HepG2 (cell line): ENCODE measurements around the gene LEP. TPM values are rescaled to one million over a fixed set of nuclear protein-coding genes. Genes with fewer than 3 reads are reported as not detected.

Experiments used
- ATAC-seq: fragments of 200-7000 bp; cut with Tn5 transposase; 3 replicates; pipeline ENCODE4 v1.9.1; 2020; ENCODE audit warnings: mild to moderate bottlenecking, moderate library complexity
- BruUV-seq: library from RNA; stranded (reverse); fragments of 400-500 nt; replicated peaks from 2 replicates; lab custom pipeline; 2021; lab: Mats Ljungman, UMichigan
- CTCF ChIA-PET: fragments of 300-600 bp; formaldehyde crosslinking; extraction: SDS; loops from one replicate; lab custom pipeline; 2021; ENCODE audit warnings: low total read pairs, inconsistent platforms, low intra/inter-chr PET ratio; lab: Yijun Ruan, JAX
- POLR2A ChIA-PET: fragments of 350-600 bp; sonication (Branson Sonifier 250); formaldehyde crosslinking; loops from one replicate; lab custom pipeline; 2020; ENCODE audit warnings: antibody characterized with exemption, inconsistent platforms; lab: Yijun Ruan, JAX
- DNase-seq: peaks from one replicate; pipeline ENCODE4 v3.0.0-alpha.2; 2015; ENCODE audit warnings: low spot score
- FAIRE-seq: peaks from 3 replicates; lab custom pipeline; 2011; peaks lifted over from hg19 to GRCh38; lab: Jason Lieb, UNC
- H2AFZ ChIP-seq: one replicate; pipeline ENCODE4 v1.6.1; 2011; ENCODE audit warnings: low read length, inconsistent platforms
- H3K27ac ChIP-seq: fragments of 300-600 bp; 3 replicates; pipeline ENCODE4 v1.8.0; 2011; ENCODE audit warnings: mixed run types, mild to moderate bottlenecking, mixed read lengths, low read length, inconsistent platforms; ENCODE audit not compliant: insufficient read depth; ENCODE audit errors: extremely low read length
- H3K27me3 ChIP-seq, 2 experiments: fragments of 200-600 bp in 1 of 2; 2 replicates in 1 of 2; 3 replicates in 1 of 2; pipeline versions ENCODE4 v1.6.0 to v1.8.0; 2011; ENCODE audit warnings: low read length in 2 of 2, mild to moderate bottlenecking in 2 of 2, moderate library complexity in 2 of 2, inconsistent platforms in 1 of 2; ENCODE audit not compliant: insufficient read depth in 2 of 2, control insufficient read depth in 1 of 2
- H3K36me3 ChIP-seq, 2 experiments: fragments of 200-600 bp in 1 of 2; replicated peaks in 1 of 2; 2 replicates in 1 of 2; 3 replicates in 1 of 2; pipeline versions ENCODE4 v1.5.1 to v1.8.0; 2011; ENCODE audit warnings: low read length in 2 of 2, inconsistent platforms in 1 of 2; ENCODE audit not compliant: insufficient read depth in 2 of 2, control insufficient read depth in 1 of 2
- H3K4me1 ChIP-seq: 2 replicates; pipeline ENCODE4 v1.5.1; 2012; ENCODE audit warnings: low read length, inconsistent platforms; ENCODE audit not compliant: insufficient read depth
- H3K4me2 ChIP-seq: 2 replicates; pipeline ENCODE4 v1.6.0; 2011; ENCODE audit warnings: low read depth, low read length, inconsistent platforms
- H3K4me3 ChIP-seq, 3 experiments: fragments of 200-600 bp in 1 of 3; sonication (generic), shearing (Covaris generic) in 1 of 3; replicated peaks in 1 of 3; 2 replicates each; pipeline ENCODE4 v1.5.1; 2011 to 2016; ENCODE audit warnings: low read length in 3 of 3, inconsistent platforms in 2 of 3, low read depth in 2 of 3, mild to moderate bottlenecking in 2 of 3, control low read depth in 1 of 3, mixed read lengths in 1 of 3; ENCODE audit not compliant: insufficient read depth in 1 of 3
- H3K79me2 ChIP-seq: one replicate; pipeline ENCODE4 v1.6.1; 2011; ENCODE audit warnings: low read length, inconsistent platforms; ENCODE audit not compliant: insufficient read depth
- H3K9ac ChIP-seq: 2 replicates; pipeline ENCODE4 v1.6.0; 2011; ENCODE audit warnings: mild to moderate bottlenecking, low read depth, low read length, inconsistent platforms; ENCODE audit not compliant: insufficient read depth
- H3K9me3 ChIP-seq: 2 replicates; pipeline ENCODE4 v1.5.1; 2012; ENCODE audit warnings: mild to moderate bottlenecking, low read length
- H4K20me1 ChIP-seq: 2 replicates; pipeline ENCODE4 v1.6.0; 2011; ENCODE audit warnings: inconsistent platforms, mild to moderate bottlenecking, low read length, moderate library complexity; ENCODE audit not compliant: insufficient read depth
- FIP1L1 ChIP-seq: fragments of 200-400 bp; formaldehyde crosslinking; IDR thresholded peaks from 2 replicates; pipeline ENCODE4 v1.6.1; 2018; ENCODE audit warnings: low read depth, mild to moderate bottlenecking, low read length, moderate library complexity, borderline replicate concordance; ENCODE audit not compliant: insufficient read depth
- HNRNPK ChIP-seq: fragments of 200-400 bp; formaldehyde crosslinking; IDR thresholded peaks from 2 replicates; pipeline ENCODE4 v1.6.1; 2018; ENCODE audit warnings: low read length, low read depth, moderate library complexity, mild to moderate bottlenecking; ENCODE audit not compliant: poor library complexity, severe bottlenecking
- JARID2 ChIP-seq: sonication (generic); formaldehyde crosslinking; IDR thresholded peaks from 2 replicates; pipeline ENCODE4 v1.8.1; 2023; ENCODE audit warnings: missing genetic modification reagents, inconsistent platforms; ENCODE audit not compliant: insufficient replicate concordance
- MAFF ChIP-seq: IDR thresholded peaks from 2 replicates; pipeline ENCODE4 v1.6.1; 2011; ENCODE audit warnings: low read depth, low read length, improper control_type of control experiment
- MAFK ChIP-seq, 2 experiments: IDR thresholded peaks in 1 of 2; conservative IDR thresholded peaks in 1 of 2; 2 replicates each; pipeline ENCODE4 v1.6.1; 2011; ENCODE audit warnings: improper control_type of control experiment in 2 of 2, low read length in 2 of 2
- PCBP1 ChIP-seq: fragments of 200-400 bp; formaldehyde crosslinking; IDR thresholded peaks from 2 replicates; pipeline ENCODE4 v1.6.1; 2017; ENCODE audit warnings: mild to moderate bottlenecking, low read depth, low read length, borderline replicate concordance
- RXRA ChIP-seq: sonication (generic); formaldehyde crosslinking; IDR thresholded peaks from 2 replicates; pipeline ENCODE4 v1.5.1; 2020; ENCODE audit warnings: missing genetic modification reagents
- ZNF431 ChIP-seq: sonication (generic); formaldehyde crosslinking; IDR thresholded peaks from 2 replicates; pipeline ENCODE4 v1.9.0; 2022; ENCODE audit warnings: missing genetic modification reagents, low read depth, mild to moderate bottlenecking, borderline replicate concordance
- ZNF432 ChIP-seq: sonication (generic); formaldehyde crosslinking; IDR thresholded peaks from 2 replicates; pipeline ENCODE4 v1.5.0; 2020; ENCODE audit warnings: missing genetic modification reagents, mild to moderate bottlenecking, borderline replicate concordance
- WGBS: methylation state at CpG from one replicate; pipeline ENCODE4 v1.1.6; 2017; ENCODE audit warnings: low lambda C conversion rate; 5-methylcytosine and 5-hydroxymethylcytosine counted together
- in situ Hi-C: cut with HindIII; loops from 2 replicates; pipeline ENCODE4 v1.10.0; 2017; ENCODE audit warnings: low pct_unique_long_range_greater_than_20kb; ENCODE audit not compliant: extremely low pct_ligation_motif_present
- intact Hi-C: fragments of 100-400 bp; cut with micrococcal nuclease; formaldehyde crosslinking; loops from one replicate; pipeline ENCODE4 v1.10.0; 2022; ENCODE audit not compliant: unreplicated experiment
- polyA plus RNA-seq, 8 experiments: library from polyadenylated mRNA; depleted of rRNA in 3 of 8; stranded (reverse) in 7 of 8; unstranded in 1 of 8; fragments of >200 nt; fragmentation: Illumina TruSeq in 4 of 8; extraction: Trizol in 4 of 8; gene quantifications; 2 replicates each; pipeline versions ENCODE4 v1.2.1 to v1.2.3, GENCODE V29; 2011 to 2016; ENCODE audit warnings: low read depth in 4 of 8, missing spikeins in 1 of 8, mixed read lengths in 1 of 8; ENCODE audit not compliant: insufficient read depth in 1 of 8
- total RNA-seq, 5 experiments: library from RNA; depleted of rRNA; stranded (reverse); fragments of >200 nt; fragmentation: Illumina TruSeq; extraction: Trizol; gene quantifications; 2 replicates each; pipeline ENCODE4 v1.2.3, GENCODE V29; 2016; ENCODE audit warnings: low read depth in 1 of 5
- TF ChIP-seq, protein P1 (sequence below): sonication (generic); formaldehyde crosslinking; IDR thresholded peaks from 2 replicates; pipeline ENCODE4 v1.5.0; 2020; ENCODE audit warnings: missing genetic modification reagents
- TF ChIP-seq, protein P2 (sequence below): sonication (generic); formaldehyde crosslinking; conservative IDR thresholded peaks from 2 replicates; pipeline ENCODE4 v1.4.0; 2020; ENCODE audit warnings: missing genetic modification reagents

Gene LEP
- total and polyA plus RNA-seq, 2 of the 13 experiments (the other 11 are each of a cell fraction or from before 2014, with no cell fraction given) = 0.05 TPM; not detected in 1

- TF ChIP-seq PCBP1 (no peak), JARID2 (CRISPR knock-in tag) (no peak), ZNF431 (no peak)
Measured at GRCh38 chr7:128271471-128271941, 30.4 kb downstream of the LEP start (continued).

- Histone ChIP-seq H3K27ac (no peak overlapping the region), H3K4me2 (no peak overlapping the region), H4K20me1 (no peaks in the 10 kb centered on the region), H3K27me3 (no peaks in the 10 kb centered on the region), H3K9me3 (no peaks in the 10 kb centered on the region), H3K4me3 (no peak overlapping the region), H2AFZ (no peak overlapping the region), H3K36me3 (no peaks in the 10 kb centered on the region), H3K79me2 (no peaks in the 10 kb centered on the region), H3K4me1 (peaks cover 28% of the 10 kb centered on the region), H3K9ac (no peak overlapping the region)
- no TSS peak for BruUV-seq
- no peak for TF ChIP-seq ZNF432 (CRISPR knock-in tag)
- TF ChIP-seq RXRA (CRISPR knock-in tag) = no peak
- 0 out of 2 replicates have a peak, but pooled peaks have one; percentile 5 for TF ChIP-seq MAFF
- peak in 1 of 2 experiments; percentile 38; a peak in 2 of 4 replicates for TF ChIP-seq MAFK (conservative IDR thresholded peaks at IDR 0.05 in 1 of 2, IDR thresholded peaks at IDR 0.05 in 1 of 2; ENCODE audit: low read length in 2 of 2)
- TF ChIP-seq, protein P1, sequence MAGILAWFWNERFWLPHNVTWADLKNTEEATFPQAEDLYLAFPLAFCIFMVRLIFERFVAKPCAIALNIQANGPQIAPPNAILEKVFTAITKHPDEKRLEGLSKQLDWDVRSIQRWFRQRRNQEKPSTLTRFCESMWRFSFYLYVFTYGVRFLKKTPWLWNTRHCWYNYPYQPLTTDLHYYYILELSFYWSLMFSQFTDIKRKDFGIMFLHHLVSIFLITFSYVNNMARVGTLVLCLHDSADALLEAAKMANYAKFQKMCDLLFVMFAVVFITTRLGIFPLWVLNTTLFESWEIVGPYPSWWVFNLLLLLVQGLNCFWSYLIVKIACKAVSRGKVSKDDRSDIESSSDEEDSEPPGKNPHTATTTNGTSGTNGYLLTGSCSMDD = no peak
- TF ChIP-seq HNRNPK = no peak
- TF ChIP-seq, protein P2, sequence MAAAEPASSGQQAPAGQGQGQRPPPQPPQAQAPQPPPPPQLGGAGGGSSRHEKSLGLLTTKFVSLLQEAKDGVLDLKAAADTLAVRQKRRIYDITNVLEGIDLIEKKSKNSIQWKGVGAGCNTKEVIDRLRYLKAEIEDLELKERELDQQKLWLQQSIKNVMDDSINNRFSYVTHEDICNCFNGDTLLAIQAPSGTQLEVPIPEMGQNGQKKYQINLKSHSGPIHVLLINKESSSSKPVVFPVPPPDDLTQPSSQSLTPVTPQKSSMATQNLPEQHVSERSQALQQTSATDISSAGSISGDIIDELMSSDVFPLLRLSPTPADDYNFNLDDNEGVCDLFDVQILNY (CRISPR knock-in tag) = no peak
- TF ChIP-seq FIP1L1 = no peak
- DNase-seq (no peak), FAIRE-seq (no peak), ATAC-seq (no peak)
- POLR2A ChIA-PET = no interaction called here
- WGBS = 81% methylated on average over 26 of the region's 30 CpGs
- CTCF ChIA-PET = no interaction called here
- in situ Hi-C loops (no loop called here), intact Hi-C loops (no loop called here)
Measured at GRCh38 chr7:128271942-128272481, 30.9 kb downstream of the LEP start.
